H1 (cell line): ENCODE results near the gene NSUN7. TPM values are rescaled to one million over a fixed set of nuclear protein-coding genes. Genes with fewer than 3 reads are reported as not detected.

Source experiments
- CTCF ChIA-PET: fragments of 300-600 bp; sonication (Branson Sonifier 250); formaldehyde crosslinking; loops from one replicate; lab custom pipeline; 2021; ENCODE audit not compliant: partially characterized antibody; lab: Charles Lee
- POLR2A ChIA-PET: fragments of 300-600 bp; sonication (Branson Sonifier 250); formaldehyde crosslinking; loops from one replicate; lab custom pipeline; 2021; ENCODE audit warnings: inconsistent platforms; ENCODE audit not compliant: partially characterized antibody; lab: Charles Lee
- DNase-seq, 2 experiments: peaks; one replicate each; pipeline versions ENCODE4 v3.0.0 to v3.0.0-alpha.2; 2010 to 2022; ENCODE audit warnings: low spot score in 2 of 2, low read depth in 1 of 2, mixed read lengths in 1 of 2
- FAIRE-seq: peaks from 2 replicates; lab custom pipeline; 2011; peaks lifted over from hg19 to GRCh38; lab: Jason Lieb, UNC
- H2AFZ ChIP-seq: 2 replicates; pipeline ENCODE4 v1.8.1; 2012; ENCODE audit warnings: low read length, inconsistent platforms
- H2AK5ac ChIP-seq: 2 replicates; pipeline ENCODE4 v1.6.1; 2013; ENCODE audit warnings: low read depth, low read length
- H2BK120ac ChIP-seq: replicated peaks from 2 replicates; pipeline ENCODE3; 2013; ENCODE audit warnings: low read depth, low read length, inconsistent platforms
- H2BK12ac ChIP-seq: 2 replicates; pipeline ENCODE4 v1.6.1; 2013; ENCODE audit warnings: low read depth, low read length
- H2BK15ac ChIP-seq: 2 replicates; pipeline ENCODE4 v1.6.1; 2013; ENCODE audit warnings: low read length
- H2BK20ac ChIP-seq: 2 replicates; pipeline ENCODE4 v1.6.1; 2013; ENCODE audit warnings: low read length
- H2BK5ac ChIP-seq: 2 replicates; pipeline ENCODE4 v1.6.1; 2013; ENCODE audit warnings: low read depth, low read length
- H3K14ac ChIP-seq: 2 replicates; pipeline ENCODE4 v1.6.1; 2013; ENCODE audit warnings: inconsistent platforms; ENCODE audit not compliant: insufficient read length
- H3K18ac ChIP-seq: 2 replicates; pipeline ENCODE4 v1.6.1; 2013; ENCODE audit warnings: low read length; ENCODE audit errors: extremely low read depth
- H3K23ac ChIP-seq: 2 replicates; pipeline ENCODE4 v1.6.1; 2013; ENCODE audit warnings: inconsistent platforms; ENCODE audit not compliant: insufficient read length
- H3K23me2 ChIP-seq: 2 replicates; pipeline ENCODE4 v1.6.1; 2013; ENCODE audit warnings: low read depth, low read length
- H3K27ac ChIP-seq: 2 replicates; pipeline ENCODE4 v1.6.1; 2011; ENCODE audit warnings: low read depth, low read length, inconsistent platforms
- H3K27me3 ChIP-seq, 4 experiments: replicated peaks in 1 of 4; 1 replicate in 1 of 4; 2 replicates in 3 of 4; pipeline versions ENCODE4 v1.6.1 to v1.8.1; 2011 to 2013; ENCODE audit warnings: low read length in 3 of 4, mild to moderate bottlenecking in 3 of 4, inconsistent platforms in 2 of 4, mixed read lengths in 2 of 4, moderate library complexity in 1 of 4; ENCODE audit not compliant: control insufficient read depth in 3 of 4, insufficient read depth in 3 of 4; ENCODE audit errors: extremely low read depth in 1 of 4
- H3K36me3 ChIP-seq, 4 experiments: 2 replicates each; pipeline versions ENCODE4 v1.6.1 to v1.8.1; 2011 to 2013; ENCODE audit warnings: mild to moderate bottlenecking in 4 of 4, low read length in 3 of 4, moderate library complexity in 2 of 4, control low read depth in 1 of 4, inconsistent platforms in 1 of 4; ENCODE audit not compliant: insufficient read depth in 4 of 4, control insufficient read depth in 2 of 4
- H3K4ac ChIP-seq: replicated peaks from 2 replicates; pipeline ENCODE3; 2013; ENCODE audit warnings: low read length, low read depth, mixed read lengths, inconsistent platforms; ENCODE audit not compliant: insufficient read length
- H3K4me1 ChIP-seq, 4 experiments: replicated peaks in 1 of 4; 1 replicate in 1 of 4; 2 replicates in 3 of 4; pipeline versions ENCODE4 v1.6.1 to v1.8.1; 2011 to 2013; ENCODE audit warnings: low read length in 3 of 4, inconsistent platforms in 2 of 4, mixed read lengths in 1 of 4; ENCODE audit not compliant: insufficient read depth in 4 of 4, control insufficient read depth in 3 of 4
- H3K4me2 ChIP-seq, 2 experiments: 2 replicates each; pipeline versions ENCODE4 v1.6.1 to v1.8.1; 2011 to 2013; ENCODE audit warnings: low read depth in 2 of 2, low read length in 2 of 2, control low read depth in 1 of 2, inconsistent platforms in 1 of 2, mild to moderate bottlenecking in 1 of 2; ENCODE audit not compliant: insufficient read depth in 1 of 2
- H3K4me3 ChIP-seq, 4 experiments: fragments of 200-600, 300-600 bp in 1 of 4; sonication (generic), shearing (Covaris generic), sonication (Bioruptor Twin) in 1 of 4; 2 replicates each; pipeline versions ENCODE4 v1.5.1 to v1.8.1; 2011 to 2016; ENCODE audit warnings: low read length in 4 of 4, low read depth in 3 of 4, control low read depth in 2 of 4, inconsistent platforms in 2 of 4, mild to moderate bottlenecking in 2 of 4, mixed read lengths in 1 of 4, moderate library complexity in 1 of 4; ENCODE audit not compliant: insufficient read depth in 2 of 4; ENCODE audit errors: extremely low read depth in 1 of 4
- H3K56ac ChIP-seq: replicated peaks from 2 replicates; pipeline ENCODE3; 2013; ENCODE audit warnings: low read depth, mild to moderate bottlenecking, mixed read lengths, low read length, inconsistent platforms; ENCODE audit not compliant: insufficient read length
- H3K79me1 ChIP-seq: 2 replicates; pipeline ENCODE4 v1.6.1; 2013; ENCODE audit warnings: low read depth, low read length, control low read depth
- H3K79me2 ChIP-seq, 2 experiments: 2 replicates each; pipeline versions ENCODE4 v1.6.1 to v1.8.1; 2012 to 2013; ENCODE audit warnings: low read length in 2 of 2, mild to moderate bottlenecking in 2 of 2, inconsistent platforms in 1 of 2; ENCODE audit not compliant: insufficient read depth in 2 of 2, control insufficient read depth in 1 of 2
- H3K9ac ChIP-seq, 4 experiments: replicated peaks in 1 of 4; 1 replicate in 1 of 4; 2 replicates in 3 of 4; pipeline versions ENCODE4 v1.6.1 to v1.8.1; 2011 to 2013; ENCODE audit warnings: low read depth in 3 of 4, low read length in 3 of 4, control low read depth in 2 of 4, mild to moderate bottlenecking in 2 of 4, moderate library complexity in 2 of 4, inconsistent platforms in 1 of 4; ENCODE audit errors: extremely low read depth in 1 of 4
- H3K9me3 ChIP-seq, 2 experiments: 2 replicates each; pipeline versions ENCODE4 v1.6.1 to v1.8.1; 2012 to 2013; ENCODE audit warnings: mild to moderate bottlenecking in 2 of 2, moderate library complexity in 2 of 2, control low read depth in 1 of 2, inconsistent platforms in 1 of 2, low read depth in 1 of 2, low read length in 1 of 2, mixed read lengths in 1 of 2; ENCODE audit not compliant: insufficient read depth in 2 of 2
- H4K20me1 ChIP-seq, 2 experiments: replicated peaks in 1 of 2; 2 replicates each; pipeline versions ENCODE3 to v1.8.1; 2011 to 2013; ENCODE audit warnings: inconsistent platforms in 2 of 2, low read length in 2 of 2, mild to moderate bottlenecking in 1 of 2; ENCODE audit not compliant: insufficient read depth in 2 of 2, control insufficient read depth in 1 of 2
- H4K5ac ChIP-seq: 2 replicates; pipeline ENCODE4 v1.6.1; 2013; ENCODE audit warnings: low read length, low read depth, mixed read lengths, inconsistent platforms; ENCODE audit not compliant: insufficient read length
- H4K8ac ChIP-seq: 2 replicates; pipeline ENCODE4 v1.8.0; 2013; ENCODE audit warnings: mild to moderate bottlenecking, moderate library complexity, low read length, inconsistent platforms; ENCODE audit not compliant: insufficient read depth; ENCODE audit errors: extremely low read depth
- H4K91ac ChIP-seq: replicated peaks from 2 replicates; pipeline ENCODE3; 2013; ENCODE audit warnings: low read length, mixed read lengths, inconsistent platforms; ENCODE audit not compliant: insufficient read length
- ASH2L ChIP-seq: fragments of 200-600, 300-600 bp; sonication (generic); IDR thresholded peaks from one replicate; pipeline ENCODE4 v1.7.1; 2017; ENCODE audit warnings: low read length
- CEBPB ChIP-seq: IDR thresholded peaks from 2 replicates; pipeline ENCODE4 v1.6.1; 2012; ENCODE audit warnings: low read depth, low read length
- CTBP2 ChIP-seq: IDR thresholded peaks from 2 replicates; pipeline ENCODE4 v1.7.0; 2011; ENCODE audit warnings: borderline replicate concordance, mild to moderate bottlenecking, moderate library complexity, mixed read lengths, low read length; ENCODE audit not compliant: insufficient read depth, insufficient read length
- GABPA ChIP-seq: IDR thresholded peaks from 2 replicates; pipeline ENCODE4 v1.6.1; 2011; ENCODE audit warnings: mild to moderate bottlenecking, low read length, moderate library complexity, borderline replicate concordance; ENCODE audit not compliant: insufficient read depth
- HDAC6 ChIP-seq: IDR thresholded peaks from one replicate; pipeline ENCODE4 v1.7.1; 2012; ENCODE audit warnings: low read depth, mild to moderate bottlenecking, inconsistent platforms, low read length, moderate library complexity
- JUN ChIP-seq: IDR thresholded peaks from 2 replicates; pipeline ENCODE4 v1.6.1; 2011; ENCODE audit warnings: low read depth, mild to moderate bottlenecking, improper control_type of control experiment, low read length
- RFX5 ChIP-seq: IDR thresholded peaks from 2 replicates; pipeline ENCODE4 v1.6.1; 2011; ENCODE audit warnings: low read depth, low read length, improper control_type of control experiment, borderline replicate concordance
- SIX5 ChIP-seq: IDR thresholded peaks from 2 replicates; pipeline ENCODE4 v1.6.1; 2011; ENCODE audit warnings: mild to moderate bottlenecking, low read depth, low read length
- SP2 ChIP-seq: IDR thresholded peaks from 2 replicates; pipeline ENCODE4 v1.6.1; 2012; ENCODE audit warnings: mild to moderate bottlenecking, low read length, inconsistent platforms
- TBP ChIP-seq: IDR thresholded peaks from 2 replicates; pipeline ENCODE4 v1.6.1; 2011; ENCODE audit warnings: low read depth, low read length, improper control_type of control experiment
- USF2 ChIP-seq: IDR thresholded peaks from 2 replicates; pipeline ENCODE4 v1.6.1; 2011; ENCODE audit warnings: low read length, improper control_type of control experiment
- whole genome bisulfite sequencing, 2 experiments: shearing (Covaris generic) in 1 of 2; methylation state at CpG; one replicate each; pipeline versions ENCODE4 v1.1.6 to v1.1.7; 2013 to 2015; ENCODE audit warnings: low lambda C conversion rate in 2 of 2, mixed read lengths in 2 of 2, inconsistent platforms in 1 of 2, low coverage in 1 of 2, missing lambda C conversion rate in 1 of 2; ENCODE audit not compliant: insufficient replicate concordance in 2 of 2, insufficient coverage in 1 of 2, insufficient read length in 1 of 2; ENCODE audit errors: extremely low coverage in 1 of 2, missing lambda C conversion rate in 1 of 2; 5-methylcytosine and 5-hydroxymethylcytosine counted together
- polyA plus RNA-seq, 7 experiments: library from polyadenylated mRNA; depleted of rRNA in 3 of 7; stranded (reverse) in 5 of 7; unstranded in 2 of 7; fragments of >200 nt in 5 of 7; fragments of 200-250 nt in 2 of 7; gene quantifications; 1 replicate in 5 of 7; 2 replicates in 1 of 7; 4 replicates in 1 of 7; pipeline versions ENCODE4 v1.2.1 to v1.2.3, GENCODE V29; 2011 to 2013; ENCODE audit warnings: missing spikeins in 2 of 7, mixed read lengths in 2 of 7
- total RNA-seq: library from RNA; stranded (reverse); fragmentation: NEBNext Ultra II Directional; extraction: Animal tissue kit (Norgen Biotek cat#: 25700); gene quantifications from 2 replicates; pipeline ENCODE4 v1.2.1, GENCODE V29; 2021
- TF ChIP-seq, protein P1 (sequence below): IDR thresholded peaks from 2 replicates; pipeline ENCODE4 v1.6.1; 2011; ENCODE audit warnings: low read depth, mild to moderate bottlenecking, low read length; ENCODE audit not compliant: insufficient read depth

Gene NSUN7
- total and polyA plus RNA-seq, 2 of the 8 experiments (the other 6 are each of a cell fraction or from before 2014, with no cell fraction given) = 8.8 to 24.4 TPM

DNA sequence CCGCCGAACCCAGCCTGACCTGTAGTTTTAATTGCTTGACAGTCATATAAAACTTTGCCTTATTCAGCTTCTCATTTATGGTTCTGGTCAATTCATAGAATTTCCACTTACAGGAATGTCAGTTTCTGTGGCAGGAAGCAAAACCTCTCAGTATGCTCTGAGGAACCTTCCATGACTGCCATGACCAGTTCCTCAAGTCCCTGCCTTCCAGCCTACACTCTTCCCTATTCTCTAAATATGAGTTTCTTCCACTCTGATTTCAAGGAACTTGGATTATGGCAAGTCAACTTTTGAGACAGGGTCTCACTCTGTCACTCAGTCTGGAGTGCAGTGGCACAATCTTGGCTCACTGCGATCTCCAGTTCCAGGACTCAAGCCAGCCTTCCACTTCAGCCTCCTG is 26.0 kb upstream of the NSUN7 start:
- FAIRE-seq = no peak
- no peak overlapping the region for H2BK120ac ChIP-seq
- no peak overlapping the region for H4K91ac ChIP-seq
- H2AFZ ChIP-seq = no peak overlapping the region
- ChIA-PET POLR2A (no interaction called here), CTCF (interaction anchor here (0.6 to 1.0 kb wide), 3 partner anchors 12 to 432 kb away, joined by 3 read pairs; no protein-coding TSS in a partner anchor)
- H2AK5ac ChIP-seq = no peak overlapping the region
- H3K79me1 ChIP-seq = no peaks in the 10 kb centered on the region
- H2BK12ac ChIP-seq = no peak overlapping the region
- no peak overlapping the region for H3K4me2 ChIP-seq
- no peaks in the 10 kb centered on the region for H3K27me3 ChIP-seq
- H4K5ac ChIP-seq = no peak overlapping the region
- DNase-seq = no peak
- peaks cover 0 to 7% (median 2%) of the 10 kb centered on the region in 4 experiments; a peak in 3 of 7 replicates for H3K4me1 ChIP-seq
- no peaks in the 10 kb centered on the region for H3K36me3 ChIP-seq
- no peak overlapping the region for H3K27ac ChIP-seq
- H2BK20ac ChIP-seq = no peak overlapping the region
- H3K14ac ChIP-seq = no peak overlapping the region
- H3K9me3 ChIP-seq = no peaks in the 10 kb centered on the region
- 85% methylated on average over 3 of the region's 3 CpGs; no CpG with 5 or more reads in 1 of the 2 experiments for WGBS, 2 experiments
- H3K79me2 ChIP-seq = no peaks in the 10 kb centered on the region
- no peak overlapping the region for H3K4me3 ChIP-seq
- H4K8ac ChIP-seq = no peak overlapping the region
- no peak overlapping the region for H3K4ac ChIP-seq
- no peak overlapping the region for H3K23ac ChIP-seq
- H3K23me2 ChIP-seq = no peaks in the 10 kb centered on the region
- no peak overlapping the region for H3K56ac ChIP-seq
- no peak overlapping the region for H3K9ac ChIP-seq
- no peak overlapping the region for H2BK5ac ChIP-seq
- no peaks in the 10 kb centered on the region for H4K20me1 ChIP-seq
- H3K18ac ChIP-seq = no peak overlapping the region
- no peak overlapping the region for H2BK15ac ChIP-seq
- TF ChIP-seq TBP = no peak
- TF ChIP-seq SIX5 = no peak
- no peak for TF ChIP-seq SP2
- TF ChIP-seq HDAC6 = no peak
- TF ChIP-seq RFX5 = no peak
- TF ChIP-seq, protein P1, sequence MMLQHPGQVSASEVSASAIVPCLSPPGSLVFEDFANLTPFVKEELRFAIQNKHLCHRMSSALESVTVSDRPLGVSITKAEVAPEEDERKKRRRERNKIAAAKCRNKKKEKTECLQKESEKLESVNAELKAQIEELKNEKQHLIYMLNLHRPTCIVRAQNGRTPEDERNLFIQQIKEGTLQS = no peak
- TF ChIP-seq CEBPB = no peak
- no peak for TF ChIP-seq ASH2L
- TF ChIP-seq CTBP2 = no peak
- TF ChIP-seq JUN = no peak
- no peak for TF ChIP-seq GABPA
- no peak for TF ChIP-seq USF2
